K562 (cell line): ENCODE results near the gene PRKAR1B. TPM values are rescaled to one million over a fixed set of nuclear protein-coding genes. Genes with fewer than 3 reads are reported as not detected.

ENCODE experiments used
- ATAC-seq: fragments of 200-7000 bp; cut with Tn5 transposase; 3 replicates; pipeline ENCODE4 v1.9.1; 2020; ENCODE audit warnings: moderate library complexity
- BruUV-seq: library from RNA; stranded (reverse); fragments of 400-500 nt; replicated peaks from 2 replicates; lab custom pipeline; 2021; lab: Mats Ljungman, UMichigan
- CTCF ChIA-PET: fragments of 300-600 bp; formaldehyde crosslinking; extraction: SDS; loops from one replicate; lab custom pipeline; 2021; ENCODE audit warnings: low intra/inter-chr PET ratio; lab: Yijun Ruan, JAX
- POLR2A ChIA-PET: fragments of 300-600, 350-650 bp; sonication (Branson Sonifier 250); formaldehyde crosslinking; extraction: SDS; loops from one replicate; lab custom pipeline; 2021; ENCODE audit warnings: antibody characterized with exemption, inconsistent platforms; lab: Yijun Ruan, JAX
- DNase-seq, 4 experiments: peaks; one replicate each; pipeline versions ENCODE4 v3.0.0 to v3.0.0-alpha.2; 2011 to 2018; ENCODE audit warnings: low spot score in 3 of 4, mixed read lengths in 3 of 4; ENCODE audit errors: extremely low read depth in 1 of 4
- FAIRE-seq: peaks from 2 replicates; lab custom pipeline; 2011; peaks lifted over from hg19 to GRCh38; lab: Jason Lieb, UNC
- H2AFZ ChIP-seq: 2 replicates; pipeline ENCODE4 v1.6.0; 2011; ENCODE audit warnings: low read depth, low read length, control low read depth, inconsistent platforms
- H3K27ac ChIP-seq: fragments of 200-600 bp; 3 replicates; pipeline ENCODE4 v1.8.0; 2011; ENCODE audit warnings: low read depth, mild to moderate bottlenecking, control low read depth, inconsistent platforms, low read length, moderate library complexity, mixed read lengths; ENCODE audit errors: extremely low read depth
- H3K27me3 ChIP-seq, 2 experiments: fragments of 300-600 bp in 1 of 2; 2 replicates in 1 of 2; 3 replicates in 1 of 2; pipeline versions ENCODE4 v1.6.0 to v1.8.0; 2011; ENCODE audit warnings: inconsistent platforms in 2 of 2, low read length in 2 of 2, mild to moderate bottlenecking in 1 of 2, mixed read lengths in 1 of 2, moderate library complexity in 1 of 2; ENCODE audit not compliant: control insufficient read depth in 2 of 2, insufficient read depth in 2 of 2
- H3K36me3 ChIP-seq: fragments of 300-600 bp; 3 replicates; pipeline ENCODE4 v1.8.0; 2011; ENCODE audit warnings: mild to moderate bottlenecking, low read length, inconsistent platforms; ENCODE audit not compliant: control insufficient read depth, insufficient read depth
- H3K4me1 ChIP-seq, 2 experiments: fragments of 200-600 bp in 1 of 2; replicated peaks in 1 of 2; 2 replicates in 1 of 2; 3 replicates in 1 of 2; pipeline versions ENCODE4 v1.5.1 to v1.8.0; 2011; ENCODE audit warnings: inconsistent platforms in 2 of 2, low read length in 2 of 2, mild to moderate bottlenecking in 1 of 2, mixed read lengths in 1 of 2, moderate library complexity in 1 of 2; ENCODE audit not compliant: control insufficient read depth in 2 of 2, insufficient read depth in 2 of 2
- H3K4me2 ChIP-seq: 2 replicates; pipeline ENCODE4 v1.6.1; 2011; ENCODE audit warnings: low read length, control low read depth, inconsistent platforms, mixed read lengths; ENCODE audit not compliant: insufficient read depth
- H3K4me3 ChIP-seq: fragments of 200-600 bp; sonication (generic), shearing (Covaris generic); 2 replicates; pipeline ENCODE4 v1.5.1; 2016; ENCODE audit warnings: control low read depth, inconsistent platforms
- H3K79me2 ChIP-seq: fragments of 200-600 bp; 3 replicates; pipeline ENCODE4 v1.8.0; 2011; ENCODE audit warnings: low read length, inconsistent platforms; ENCODE audit not compliant: control insufficient read depth, insufficient read depth
- H3K9ac ChIP-seq, 2 experiments: 2 replicates each; pipeline versions ENCODE4 v1.6.0 to v1.6.1; 2011; ENCODE audit warnings: low read depth in 2 of 2, low read length in 2 of 2, control low read depth in 1 of 2, inconsistent platforms in 1 of 2, mild to moderate bottlenecking in 1 of 2, mixed read lengths in 1 of 2; ENCODE audit not compliant: insufficient read depth in 1 of 2
- H3K9me1 ChIP-seq: one replicate; pipeline ENCODE4 v1.6.0; 2011; ENCODE audit warnings: inconsistent platforms, mild to moderate bottlenecking, low read length, moderate library complexity; ENCODE audit not compliant: control insufficient read depth, insufficient read depth
- H3K9me3 ChIP-seq: replicated peaks from 2 replicates; pipeline ENCODE4 v1.5.1; 2011; ENCODE audit warnings: low read depth, low read length, inconsistent platforms; ENCODE audit not compliant: control insufficient read depth, insufficient read depth
- H4K20me1 ChIP-seq: replicated peaks from 2 replicates; pipeline ENCODE4 v1.6.1; 2011; ENCODE audit warnings: low read length, inconsistent platforms, mixed read lengths; ENCODE audit not compliant: control insufficient read depth, insufficient read depth
- BRD9 ChIP-seq: fragments of 450-650 bp; IDR thresholded peaks from 2 replicates; pipeline ENCODE4 v1.6.1; 2018; ENCODE audit warnings: low read depth; ENCODE audit not compliant: partially characterized antibody
- HMG20B ChIP-seq: fragments of 250-450 bp; sonication (Bioruptor Pico); IDR thresholded peaks from 2 replicates; pipeline ENCODE4 v1.5.0; 2021; ENCODE audit warnings: mild to moderate bottlenecking
- HNRNPK ChIP-seq: fragments of 200-400 bp; formaldehyde crosslinking; IDR thresholded peaks from one replicate; pipeline ENCODE4 v1.6.1; 2018; ENCODE audit warnings: mild to moderate bottlenecking, low read depth, low read length; ENCODE audit not compliant: poor library complexity, severe bottlenecking
- NFYB ChIP-seq: IDR thresholded peaks from 2 replicates; pipeline ENCODE4 v1.6.1; 2011; ENCODE audit warnings: mild to moderate bottlenecking, moderate library complexity; ENCODE audit not compliant: insufficient read length; ENCODE audit errors: extremely low read depth
- NRF1 ChIP-seq, 2 experiments: fragments of 450-650 bp; IDR thresholded peaks in 1 of 2; conservative IDR thresholded peaks in 1 of 2; 2 replicates each; pipeline ENCODE4 v1.6.1; 2014; ENCODE audit warnings: mild to moderate bottlenecking in 2 of 2
- POLR2G ChIP-seq: fragments of 200-400 bp; formaldehyde crosslinking; IDR thresholded peaks from 2 replicates; pipeline ENCODE4 v1.6.1; 2017; ENCODE audit warnings: low read depth, mild to moderate bottlenecking, antibody characterized with exemption, low read length, moderate library complexity
- SAFB ChIP-seq: fragments of 200-400 bp; formaldehyde crosslinking; IDR thresholded peaks from 2 replicates; pipeline ENCODE4 v1.6.1; 2017; ENCODE audit warnings: low read depth, low read length, borderline replicate concordance
- TAF1 ChIP-seq: IDR thresholded peaks from 2 replicates; pipeline ENCODE4 v1.6.1; 2011; ENCODE audit warnings: mild to moderate bottlenecking, low read length, moderate library complexity; ENCODE audit not compliant: insufficient read depth, control insufficient read depth, severe bottlenecking; ENCODE audit errors: extremely low read depth
- ZNF140 ChIP-seq: fragments of 250-450 bp; sonication (Bioruptor Pico); IDR thresholded peaks from 2 replicates; pipeline ENCODE4 v1.8.0; 2021; ENCODE audit warnings: moderate library complexity, mild to moderate bottlenecking, inconsistent platforms
- ZNF41 ChIP-seq: fragments of 250-450 bp; sonication (Bioruptor Pico); conservative IDR thresholded peaks from 2 replicates; pipeline ENCODE4 v1.4.0; 2020; ENCODE audit warnings: mild to moderate bottlenecking
- ZNF512 ChIP-seq: IDR thresholded peaks from 2 replicates; pipeline ENCODE4 v1.6.1; 2016; ENCODE audit warnings: missing genetic modification characterization, missing compliant biosample characterization
- WGBS: fragments of 100-300 bp; shearing (Covaris generic); methylation state at CpG from one replicate; pipeline ENCODE4 v1.1.6; 2016; ENCODE audit warnings: low coverage, mixed read lengths; ENCODE audit not compliant: insufficient coverage; ENCODE audit errors: missing lambda C conversion rate; 5-methylcytosine and 5-hydroxymethylcytosine counted together
- in situ Hi-C: fragments of 300-500 bp; cut with MboI; formaldehyde crosslinking; loops from 4 replicates; pipeline ENCODE4 v1.15.0; 2018; ENCODE audit warnings: inconsistent platforms, mixed read lengths
- intact Hi-C: fragments of 100-400 bp; cut with micrococcal nuclease; formaldehyde crosslinking; loops from 2 replicates; pipeline ENCODE4 v1.14.2; 2022
- polyA plus RNA-seq, 8 experiments: library from polyadenylated mRNA; depleted of rRNA in 4 of 8; stranded (reverse) in 5 of 8; unstranded in 3 of 8; fragments of >200 nt; fragmentation: Nextera tagmentation in 2 of 8; fragmentation: Illumina TruSeq in 1 of 8; extraction: Ambion mirVana in 2 of 8; extraction: Trizol in 1 of 8; gene quantifications; 2 replicates each; pipeline versions ENCODE4 v1.2.1 to v1.2.3, GENCODE V29; 2011 to 2014; ENCODE audit warnings: inconsistent platforms in 1 of 8, missing spikeins in 1 of 8
- total RNA-seq, 7 experiments: library from RNA; depleted of rRNA in 6 of 7; stranded (reverse); fragments of >200 nt in 6 of 7; fragmentation: Illumina TruSeq in 2 of 7; extraction: Trizol in 2 of 7; gene quantifications; 2 replicates each; pipeline versions ENCODE4 v1.2.1 to v1.2.3, GENCODE V29; 2011 to 2021; ENCODE audit warnings: low replicate concordance in 1 of 7

The PRKAR1B gene
- total and polyA plus RNA-seq, 9 of the 15 experiments (the other 6 are each of a cell fraction or from before 2014, with no cell fraction given), result 0.99 to 30.5 (median 12.7) TPM

DNA sequence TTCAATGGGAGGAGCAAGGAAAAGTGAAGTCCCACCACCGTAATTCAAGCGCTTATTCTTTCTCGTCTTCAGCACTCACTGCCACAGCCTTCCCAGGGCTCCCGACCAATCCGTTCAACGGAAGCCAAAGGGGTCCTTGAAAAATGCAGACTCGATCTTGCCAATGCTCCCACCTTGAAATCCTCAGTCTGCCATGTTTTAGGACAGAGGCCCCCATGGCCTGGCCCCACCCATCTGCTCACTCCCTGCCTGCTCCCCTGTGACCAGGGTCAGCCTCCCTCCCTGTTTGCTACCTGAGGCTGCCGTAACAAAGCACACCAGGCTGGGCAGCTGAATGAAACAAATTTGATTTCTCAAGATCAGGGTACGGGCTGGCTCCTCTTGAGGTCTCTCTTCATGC lies 3.5 kb downstream of the PRKAR1B start:
- H4K20me1 ChIP-seq, result 0 out of 2 replicates have a peak, but pooled peaks cover 4% of the 10 kb centered on the region
- no peak overlapping the region for H3K4me2 ChIP-seq
- in situ Hi-C loops (no loop called here), intact Hi-C loops (no loop called here)
- ATAC-seq (no peak), DNase-seq (no peak), FAIRE-seq (no peak)
- 96% methylated on average over 9 of the region's 9 CpGs for WGBS
- no peaks in the 10 kb centered on the region for H3K9me1 ChIP-seq
- peaks cover 36% of the 10 kb centered on the region for H3K9me3 ChIP-seq
- peaks cover 35% of the 10 kb centered on the region for H3K36me3 ChIP-seq
- H3K4me1 ChIP-seq, result peaks cover 23 to 28% of the 10 kb centered on the region in 2 experiments; a peak in 4 of 5 replicates
- H3K79me2 ChIP-seq, result peaks cover 48% of the 10 kb centered on the region
- H3K27ac ChIP-seq, result no peak overlapping the region
- no peak overlapping the region for H2AFZ ChIP-seq
- H3K27me3 ChIP-seq, result no peaks in the 10 kb centered on the region
- H3K9ac ChIP-seq, result no peak overlapping the region
- BruUV-seq, result no TSS peak
- TF ChIP-seq HNRNPK (no peak), HMG20B (no peak), ZNF512 (tag) (no peak), ZNF41 (CRISPR knock-in tag) (no peak), NFYB (no peak), SAFB (no peak), NRF1 (conservative IDR thresholded peaks at IDR 0.05 in 1 of 2, IDR thresholded peaks at IDR 0.05 in 1 of 2) (no peak), TAF1 (no peak), BRD9 (no peak), ZNF140 (CRISPR knock-in tag) (no peak), POLR2G (no peak)
- TF ChIP-seq, all 486 proteins: peak for 0
- no peak overlapping the region for H3K4me3 ChIP-seq
- CTCF ChIA-PET, result no interaction called here
- POLR2A ChIA-PET, result no interaction called here
